ENCODE measurements around the gene CMTM6. TPM values are rescaled to one million over a fixed set of nuclear protein-coding genes. Genes with fewer than 3 reads are reported as not detected.

The CMTM6 gene
- total RNA-seq, 1 experiment from 2014 or later: 27.2 TPM

- H3K4me1 Mint-ChIP-seq (ENCODE audit: insufficient read depth, unreplicated experiment): no peaks in the 10 kb centered on the region
- DNase-seq (ENCODE audit: unreplicated experiment): no peak
- no TSS peak for BruUV-seq (replicated peaks)
- TF ChIP-seq, protein P1, sequence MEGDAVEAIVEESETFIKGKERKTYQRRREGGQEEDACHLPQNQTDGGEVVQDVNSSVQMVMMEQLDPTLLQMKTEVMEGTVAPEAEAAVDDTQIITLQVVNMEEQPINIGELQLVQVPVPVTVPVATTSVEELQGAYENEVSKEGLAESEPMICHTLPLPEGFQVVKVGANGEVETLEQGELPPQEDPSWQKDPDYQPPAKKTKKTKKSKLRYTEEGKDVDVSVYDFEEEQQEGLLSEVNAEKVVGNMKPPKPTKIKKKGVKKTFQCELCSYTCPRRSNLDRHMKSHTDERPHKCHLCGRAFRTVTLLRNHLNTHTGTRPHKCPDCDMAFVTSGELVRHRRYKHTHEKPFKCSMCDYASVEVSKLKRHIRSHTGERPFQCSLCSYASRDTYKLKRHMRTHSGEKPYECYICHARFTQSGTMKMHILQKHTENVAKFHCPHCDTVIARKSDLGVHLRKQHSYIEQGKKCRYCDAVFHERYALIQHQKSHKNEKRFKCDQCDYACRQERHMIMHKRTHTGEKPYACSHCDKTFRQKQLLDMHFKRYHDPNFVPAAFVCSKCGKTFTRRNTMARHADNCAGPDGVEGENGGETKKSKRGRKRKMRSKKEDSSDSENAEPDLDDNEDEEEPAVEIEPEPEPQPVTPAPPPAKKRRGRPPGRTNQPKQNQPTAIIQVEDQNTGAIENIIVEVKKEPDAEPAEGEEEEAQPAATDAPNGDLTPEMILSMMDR (IDR thresholded peaks at IDR 0.05; ENCODE audit: unreplicated experiment): no peak
- no peaks in the 10 kb centered on the region for H3K27me3 Mint-ChIP-seq (ENCODE audit: insufficient read depth, unreplicated experiment)
- no peak overlapping the region for H3K27ac Mint-ChIP-seq (ENCODE audit: low read depth, unreplicated experiment)
- ChIA-PET CTCF (interaction anchor here (0.6 to 1.4 kb wide), 2 partner anchors 18 to 725 kb away, joined by 3 to 5 read pairs; no protein-coding TSS in a partner anchor), POLR2A (no interaction called here)
- intact Hi-C loops (cut with micrococcal nuclease): no loop called here
- peaks cover 17% of the 10 kb centered on the region for H3K36me3 Mint-ChIP-seq (ENCODE audit: insufficient read depth, unreplicated experiment)
- H3K9me3 Mint-ChIP-seq (ENCODE audit: unreplicated experiment): peaks cover 10% of the 10 kb centered on the region
- H3K4me3 Mint-ChIP-seq (ENCODE audit: unreplicated experiment): no peak overlapping the region
Measured at GRCh38 chr3:32449691-32450090, 53.0 kb downstream of the CMTM6 start.

DNA sequence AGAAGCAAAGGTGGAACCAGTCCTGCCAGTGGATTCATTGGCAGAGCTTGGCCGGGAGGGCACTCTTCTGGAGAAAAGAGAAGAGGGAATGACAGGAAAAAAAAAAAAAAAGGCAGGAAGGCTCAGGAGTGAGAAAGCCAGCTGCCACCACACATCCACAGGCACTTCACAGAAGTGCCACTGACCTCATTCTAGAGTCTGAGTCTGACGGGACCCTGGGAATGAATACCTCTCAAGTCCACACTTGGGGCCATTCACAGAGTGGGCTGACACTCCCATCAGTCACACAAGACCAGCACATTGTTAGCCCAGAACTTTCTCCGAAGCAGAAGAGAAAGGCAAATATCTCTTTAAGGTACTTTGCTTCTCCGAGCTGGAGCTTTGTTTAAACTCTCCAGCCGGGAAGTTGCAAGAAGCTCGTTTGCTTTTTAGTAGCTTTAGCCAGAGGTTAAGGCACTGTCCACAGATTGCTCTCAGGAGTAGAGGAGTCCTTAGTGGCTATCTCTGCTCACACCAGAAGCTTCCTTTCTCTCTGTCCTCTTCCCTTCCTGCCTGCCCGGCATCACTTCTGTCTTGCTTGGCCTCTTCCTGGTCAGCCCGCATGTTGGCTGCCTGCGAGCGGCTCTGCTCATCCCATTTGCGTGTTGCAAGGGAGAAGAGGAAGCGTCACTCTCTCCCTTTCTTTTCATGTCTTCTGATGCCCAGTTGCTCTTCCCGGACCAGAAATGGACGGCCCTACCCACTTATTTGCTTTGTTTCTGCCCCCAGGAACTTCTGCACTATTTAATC lies 53.8 kb downstream of the CMTM6 start:
- Mint-ChIP-seq H3K27me3 (ENCODE audit: insufficient read depth, unreplicated experiment) (no peaks in the 10 kb centered on the region), H3K27ac (ENCODE audit: low read depth, unreplicated experiment) (no peak overlapping the region)
- CTCF ChIA-PET: interaction anchor here (0.7 to 1.4 kb wide), 2 partner anchors 19 to 487 kb away, joined by 3 to 5 read pairs; no protein-coding TSS in a partner anchor

GRCh38 chr3:32447865-32448400 lies 54.7 kb downstream of the CMTM6 start:
- no peak overlapping the region for H3K27ac Mint-ChIP-seq (ENCODE audit: low read depth, unreplicated experiment)
- intact Hi-C loops (cut with micrococcal nuclease): no loop called here
- TF ChIP-seq, protein P1 (IDR thresholded peaks at IDR 0.05; ENCODE audit: unreplicated experiment): no peak
- DNase-seq (ENCODE audit: unreplicated experiment): no peak
- no peaks in the 10 kb centered on the region for H3K27me3 Mint-ChIP-seq (ENCODE audit: insufficient read depth, unreplicated experiment)
- no peak overlapping the region for H3K4me3 Mint-ChIP-seq (ENCODE audit: unreplicated experiment)
- ChIA-PET CTCF (interaction anchor here (0.9 kb wide), 1 partner anchor 12 kb away, joined by 3 read pairs; no protein-coding TSS in a partner anchor), POLR2A (no interaction called here)
- BruUV-seq (replicated peaks): no TSS peak
- H3K36me3 Mint-ChIP-seq (ENCODE audit: insufficient read depth, unreplicated experiment): peaks cover 17% of the 10 kb centered on the region
- peaks cover 10% of the 10 kb centered on the region for H3K9me3 Mint-ChIP-seq (ENCODE audit: unreplicated experiment)
- no peaks in the 10 kb centered on the region for H3K4me1 Mint-ChIP-seq (ENCODE audit: insufficient read depth, unreplicated experiment)

More for the DNA sequence above, 53.8 kb downstream of the CMTM6 start:
- Mint-ChIP-seq H3K9me3 (ENCODE audit: unreplicated experiment) (peaks cover 10% of the 10 kb centered on the region), H3K4me3 (ENCODE audit: unreplicated experiment) (no peak overlapping the region), H3K4me1 (ENCODE audit: insufficient read depth, unreplicated experiment) (no peaks in the 10 kb centered on the region), H3K36me3 (ENCODE audit: insufficient read depth, unreplicated experiment) (peaks cover 17% of the 10 kb centered on the region)
- BruUV-seq (replicated peaks): no TSS peak
- intact Hi-C loops (cut with micrococcal nuclease): no loop called here
- POLR2A ChIA-PET: no interaction called here
- TF ChIP-seq, protein P1 (IDR thresholded peaks at IDR 0.05; ENCODE audit: unreplicated experiment): no peak
- no peak for DNase-seq (ENCODE audit: unreplicated experiment)

- Mint-ChIP-seq H3K36me3 (ENCODE audit: insufficient read depth, unreplicated experiment) (peaks cover 17% of the 10 kb centered on the region), H3K4me1 (ENCODE audit: insufficient read depth, unreplicated experiment) (peaks cover 5% of the 10 kb centered on the region), H3K9me3 (ENCODE audit: unreplicated experiment) (peaks cover 10% of the 10 kb centered on the region), H3K27me3 (ENCODE audit: insufficient read depth, unreplicated experiment) (no peaks in the 10 kb centered on the region), H3K4me3 (ENCODE audit: unreplicated experiment) (no peak overlapping the region), H3K27ac (ENCODE audit: low read depth, unreplicated experiment) (no peak overlapping the region)
- no TSS peak for BruUV-seq (replicated peaks)
- TF ChIP-seq, protein P1 (IDR thresholded peaks at IDR 0.05; ENCODE audit: unreplicated experiment): no peak
- DNase-seq (ENCODE audit: unreplicated experiment): peak; percentile 82
- intact Hi-C loops (cut with micrococcal nuclease): no loop called here
- ChIA-PET CTCF (interaction anchor here (0.7 to 1.5 kb wide), 2 partner anchors 11 to 68 kb away, joined by 3 to 6 read pairs; no protein-coding TSS in a partner anchor), POLR2A (interaction anchor here (0.8 kb wide), 1 partner anchor 13 kb away, joined by 3 read pairs; no protein-coding TSS in a partner anchor)
Measured at GRCh38 chr3:32443478-32443877, 59.2 kb downstream of the CMTM6 start.

Measured in MCF 10A (cell line).